HEK293 (cell line): ENCODE measurements around the gene PPP4C.

Experiments
- CTCF ChIA-PET: fragments of 350-600 bp; formaldehyde crosslinking; extraction: SDS; loops from one replicate; lab custom pipeline; 2021; ENCODE audit warnings: antibody characterized with exemption; lab: Yijun Ruan, JAX
- POLR2A ChIA-PET: fragments of 300-600 bp; formaldehyde crosslinking; extraction: SDS; loops from one replicate; lab custom pipeline; 2020; ENCODE audit warnings: antibody characterized with exemption, inconsistent platforms; lab: Yijun Ruan, JAX
- H3K27ac ChIP-seq: fragments of 200-500 bp; sonication (Bioruptor generic); 2 replicates; pipeline ENCODE4 v1.5.1; 2014; ENCODE audit warnings: low read depth, low read length, control low read depth, inconsistent platforms; ENCODE audit errors: extremely low read depth
- H3K36me3 ChIP-seq, 2 experiments: fragments of 200-500 bp in 1 of 2; sonication (Bioruptor generic) in 1 of 2; 1 replicate in 1 of 2; 2 replicates in 1 of 2; pipeline ENCODE4 v1.5.1; 2014 to 2017; ENCODE audit warnings: inconsistent platforms in 2 of 2, low read length in 2 of 2; ENCODE audit not compliant: control insufficient read depth in 2 of 2, insufficient read depth in 1 of 2
- H3K4me1 ChIP-seq: fragments of 200-500 bp; sonication (Bioruptor generic); 2 replicates; pipeline ENCODE4 v1.5.1; 2014; ENCODE audit warnings: mild to moderate bottlenecking, low read length, inconsistent platforms; ENCODE audit not compliant: control insufficient read depth, insufficient read depth
- H3K4me3 ChIP-seq: 2 replicates; pipeline ENCODE4 v1.5.1; 2011; ENCODE audit warnings: low read depth, mild to moderate bottlenecking, control low read depth, low read length, moderate library complexity
- H3K9me3 ChIP-seq: fragments of 200-500 bp; sonication (Bioruptor generic); 2 replicates; pipeline ENCODE4 v1.5.1; 2014; ENCODE audit warnings: low read depth, low read length, inconsistent platforms; ENCODE audit not compliant: control insufficient read depth, insufficient read depth
- SALL2 ChIP-seq: fragments of 450-650 bp; formaldehyde crosslinking; IDR thresholded peaks from 2 replicates; pipeline ENCODE4 v1.5.0; 2017; ENCODE audit warnings: missing biosample characterization, mild to moderate bottlenecking, missing genetic modification characterization, borderline replicate concordance
- SETDB1 ChIP-seq: IDR thresholded peaks from one replicate; pipeline ENCODE4 v1.6.1; 2017; ENCODE audit warnings: mild to moderate bottlenecking, low read length, moderate library complexity, mixed read lengths; ENCODE audit not compliant: insufficient read length
- SP2 ChIP-seq: fragments of 450-650 bp; formaldehyde crosslinking; IDR thresholded peaks from 2 replicates; pipeline ENCODE4 v1.5.1; 2016; ENCODE audit warnings: missing biosample characterization, missing genetic modification characterization
- TCF7L2 ChIP-seq: IDR thresholded peaks from 2 replicates; pipeline ENCODE4 v1.6.1; 2011; ENCODE audit warnings: low read depth, mild to moderate bottlenecking, inconsistent platforms, low read length, moderate library complexity, borderline replicate concordance
- ZBTB7A ChIP-seq: fragments of 450-650 bp; formaldehyde crosslinking; IDR thresholded peaks from 2 replicates; pipeline ENCODE4 v1.5.1; 2016; ENCODE audit warnings: low read depth, missing biosample characterization, missing genetic modification characterization
- ZFHX2 ChIP-seq: fragments of 450-650 bp; formaldehyde crosslinking; conservative IDR thresholded peaks from 2 replicates; pipeline ENCODE4 v1.5.1; 2016; ENCODE audit warnings: missing biosample characterization, missing genetic modification characterization
- ZNF114 ChIP-seq: fragments of 450-650 bp; formaldehyde crosslinking; IDR thresholded peaks from 2 replicates; pipeline ENCODE4 v1.5.0; 2017; ENCODE audit warnings: missing biosample characterization, missing genetic modification characterization
- ZNF121 ChIP-seq: fragments of 450-650 bp; formaldehyde crosslinking; IDR thresholded peaks from 2 replicates; pipeline ENCODE4 v1.5.1; 2016; ENCODE audit warnings: missing biosample characterization, missing genetic modification characterization
- ZNF132 ChIP-seq: fragments of 450-650 bp; formaldehyde crosslinking; IDR thresholded peaks from 2 replicates; pipeline ENCODE4 v1.5.1; 2017; ENCODE audit warnings: missing biosample characterization, missing genetic modification characterization, borderline replicate concordance
- ZNF175 ChIP-seq: fragments of 450-650 bp; formaldehyde crosslinking; IDR thresholded peaks from 2 replicates; pipeline ENCODE4 v1.5.1; 2016; ENCODE audit warnings: missing biosample characterization, missing genetic modification characterization
- ZNF24 ChIP-seq: fragments of 450-650 bp; formaldehyde crosslinking; IDR thresholded peaks from 2 replicates; pipeline ENCODE4 v1.5.1; 2016; ENCODE audit warnings: missing biosample characterization, missing genetic modification characterization
- ZNF366 ChIP-seq: fragments of 450-650 bp; formaldehyde crosslinking; conservative IDR thresholded peaks from 2 replicates; pipeline ENCODE4 v1.5.1; 2016; ENCODE audit warnings: missing biosample characterization, missing genetic modification characterization
- ZNF391 ChIP-seq: fragments of 450-650 bp; formaldehyde crosslinking; IDR thresholded peaks from 2 replicates; pipeline ENCODE4 v1.5.1; 2016; ENCODE audit warnings: low read depth, missing biosample characterization, missing genetic modification characterization, borderline replicate concordance
- ZNF394 ChIP-seq: fragments of 450-650 bp; formaldehyde crosslinking; IDR thresholded peaks from 2 replicates; pipeline ENCODE4 v1.5.1; 2016; ENCODE audit warnings: missing biosample characterization, missing genetic modification characterization, mild to moderate bottlenecking, moderate library complexity, borderline replicate concordance
- ZNF518A ChIP-seq: fragments of 450-650 bp; formaldehyde crosslinking; conservative IDR thresholded peaks from 2 replicates; pipeline ENCODE4 v1.5.1; 2016; ENCODE audit warnings: low read depth, missing biosample characterization, missing genetic modification characterization
- ZNF621 ChIP-seq: fragments of 450-650 bp; formaldehyde crosslinking; IDR thresholded peaks from 2 replicates; pipeline ENCODE4 v1.5.1; 2017; ENCODE audit warnings: missing biosample characterization, missing genetic modification characterization
- ZNF626 ChIP-seq: fragments of 450-650 bp; sonication (Bioruptor Pico); formaldehyde crosslinking; IDR thresholded peaks from 2 replicates; pipeline ENCODE4 v1.5.1; 2018; ENCODE audit warnings: missing biosample characterization, missing genetic modification characterization, inconsistent platforms
- ZNF664 ChIP-seq: fragments of 450-650 bp; formaldehyde crosslinking; IDR thresholded peaks from 2 replicates; pipeline ENCODE4 v1.5.1; 2016; ENCODE audit warnings: missing biosample characterization, missing genetic modification characterization
- ZSCAN30 ChIP-seq: fragments of 450-650 bp; IDR thresholded peaks from 2 replicates; pipeline ENCODE4 v1.5.1; 2018; ENCODE audit warnings: missing biosample characterization, mild to moderate bottlenecking, missing genetic modification characterization, moderate library complexity
- TF ChIP-seq, protein P1 (sequence below): fragments of 450-650 bp; formaldehyde crosslinking; IDR thresholded peaks from 2 replicates; pipeline ENCODE4 v1.5.1; 2016; ENCODE audit warnings: missing biosample characterization, missing genetic modification characterization
- TF ChIP-seq, protein P2 (sequence below): fragments of 450-650 bp; formaldehyde crosslinking; IDR thresholded peaks from 2 replicates; pipeline ENCODE4 v1.5.1; 2017; ENCODE audit warnings: missing biosample characterization, missing genetic modification characterization
- TF ChIP-seq, protein P3 (sequence below): fragments of 450-650 bp; formaldehyde crosslinking; IDR thresholded peaks from 2 replicates; pipeline ENCODE4 v1.5.1; 2016; ENCODE audit warnings: missing biosample characterization, missing genetic modification characterization

The PPP4C gene

GRCh38 chr16:30095166-30096078, 19.6 kb downstream of the PPP4C start:
- ChIA-PET CTCF (interaction anchor here (0.6 to 5.0 kb wide), 4 partner anchors 17 to 520 kb away, joined by 3 to 38 read pairs (median 4); partner anchors contain the start of genes DCTPP1 and GDPD3), POLR2A (interaction anchor here (1.0 to 1.2 kb wide), 3 partner anchors 300 to 322 kb away, joined by 3 read pairs; partner anchors contain the start of genes ZNF48 and ZNF771)
- peaks cover 0 to 15% of the 10 kb centered on the region in 2 experiments; a peak in 1 of 3 replicates for H3K36me3 ChIP-seq
- no peaks in the 10 kb centered on the region for H3K4me1 ChIP-seq
- no peaks in the 10 kb centered on the region for H3K9me3 ChIP-seq
- no peak overlapping the region; the same call in 1 of the 2 replicates for H3K27ac ChIP-seq
- peak overlapping the region; percentile 58 for H3K4me3 ChIP-seq
- no peak for TF ChIP-seq ZNF391 (tag by site-specific recombination)
- no peak for TF ChIP-seq ZNF626 (tag by site-specific recombination)
- 0 out of 2 replicates have a peak, but pooled peaks have one; percentile 1 for TF ChIP-seq SP2 (tag by site-specific recombination)
- TF ChIP-seq, protein P1, sequence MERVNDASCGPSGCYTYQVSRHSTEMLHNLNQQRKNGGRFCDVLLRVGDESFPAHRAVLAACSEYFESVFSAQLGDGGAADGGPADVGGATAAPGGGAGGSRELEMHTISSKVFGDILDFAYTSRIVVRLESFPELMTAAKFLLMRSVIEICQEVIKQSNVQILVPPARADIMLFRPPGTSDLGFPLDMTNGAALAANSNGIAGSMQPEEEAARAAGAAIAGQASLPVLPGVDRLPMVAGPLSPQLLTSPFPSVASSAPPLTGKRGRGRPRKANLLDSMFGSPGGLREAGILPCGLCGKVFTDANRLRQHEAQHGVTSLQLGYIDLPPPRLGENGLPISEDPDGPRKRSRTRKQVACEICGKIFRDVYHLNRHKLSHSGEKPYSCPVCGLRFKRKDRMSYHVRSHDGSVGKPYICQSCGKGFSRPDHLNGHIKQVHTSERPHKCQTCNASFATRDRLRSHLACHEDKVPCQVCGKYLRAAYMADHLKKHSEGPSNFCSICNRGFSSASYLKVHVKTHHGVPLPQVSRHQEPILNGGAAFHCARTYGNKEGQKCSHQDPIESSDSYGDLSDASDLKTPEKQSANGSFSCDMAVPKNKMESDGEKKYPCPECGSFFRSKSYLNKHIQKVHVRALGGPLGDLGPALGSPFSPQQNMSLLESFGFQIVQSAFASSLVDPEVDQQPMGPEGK: peak; percentile 38; the same call in 1 of the 2 replicates
- TF ChIP-seq ZFHX2: peak; percentile 75
- peak; percentile 41; the same call in 1 of the 2 replicates for TF ChIP-seq ZBTB7A (tag by site-specific recombination)
- TF ChIP-seq SETDB1: no peak
- no peak for TF ChIP-seq ZNF366 (tag by site-specific recombination)
- TF ChIP-seq ZNF518A (tag by site-specific recombination): no peak
- no peak for TF ChIP-seq ZNF132 (tag by site-specific recombination)
- no peak for TF ChIP-seq ZNF114 (tag by site-specific recombination)
- no peak for TF ChIP-seq SALL2 (tag by site-specific recombination)
- TF ChIP-seq, protein P2, sequence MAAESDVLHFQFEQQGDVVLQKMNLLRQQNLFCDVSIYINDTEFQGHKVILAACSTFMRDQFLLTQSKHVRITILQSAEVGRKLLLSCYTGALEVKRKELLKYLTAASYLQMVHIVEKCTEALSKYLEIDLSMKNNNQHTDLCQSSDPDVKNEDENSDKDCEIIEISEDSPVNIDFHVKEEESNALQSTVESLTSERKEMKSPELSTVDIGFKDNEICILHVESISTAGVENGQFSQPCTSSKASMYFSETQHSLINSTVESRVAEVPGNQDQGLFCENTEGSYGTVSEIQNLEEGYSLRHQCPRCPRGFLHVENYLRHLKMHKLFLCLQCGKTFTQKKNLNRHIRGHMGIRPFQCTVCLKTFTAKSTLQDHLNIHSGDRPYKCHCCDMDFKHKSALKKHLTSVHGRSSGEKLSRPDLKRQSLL (tag by site-specific recombination): no peak
- TF ChIP-seq, protein P3, sequence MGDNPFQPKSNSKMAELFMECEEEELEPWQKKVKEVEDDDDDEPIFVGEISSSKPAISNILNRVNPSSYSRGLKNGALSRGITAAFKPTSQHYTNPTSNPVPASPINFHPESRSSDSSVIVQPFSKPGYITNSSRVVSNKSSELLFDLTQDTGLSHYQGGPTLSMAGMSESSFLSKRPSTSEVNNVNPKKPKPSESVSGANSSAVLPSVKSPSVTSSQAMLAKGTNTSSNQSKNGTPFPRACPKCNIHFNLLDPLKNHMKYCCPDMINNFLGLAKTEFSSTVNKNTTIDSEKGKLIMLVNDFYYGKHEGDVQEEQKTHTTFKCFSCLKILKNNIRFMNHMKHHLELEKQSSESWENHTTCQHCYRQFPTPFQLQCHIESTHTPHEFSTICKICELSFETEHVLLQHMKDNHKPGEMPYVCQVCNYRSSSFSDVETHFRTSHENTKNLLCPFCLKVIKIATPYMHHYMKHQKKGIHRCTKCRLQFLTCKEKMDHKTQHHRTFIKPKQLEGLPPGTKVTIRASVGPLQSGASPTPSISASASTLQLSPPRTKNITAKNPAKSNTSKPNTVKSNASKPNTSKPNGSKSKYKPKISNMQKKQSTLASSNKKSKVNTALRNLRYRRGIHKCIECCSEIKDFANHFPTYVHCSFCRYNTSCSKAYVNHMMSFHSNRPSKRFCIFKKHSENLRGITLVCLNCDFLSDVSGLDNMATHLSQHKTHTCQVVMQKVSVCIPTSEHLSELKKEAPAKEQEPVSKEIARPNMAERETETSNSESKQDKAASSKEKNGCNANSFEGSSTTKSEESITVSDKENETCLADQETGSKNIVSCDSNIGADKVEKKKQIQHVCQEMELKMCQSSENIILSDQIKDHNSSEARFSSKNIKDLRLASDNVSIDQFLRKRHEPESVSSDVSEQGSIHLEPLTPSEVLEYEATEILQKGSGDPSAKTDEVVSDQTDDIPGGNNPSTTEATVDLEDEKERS (tag by site-specific recombination): no peak
- TF ChIP-seq ZNF175 (tag by site-specific recombination): no peak
- TF ChIP-seq TCF7L2: no peak
- no peak for TF ChIP-seq ZNF664
- TF ChIP-seq ZNF394 (tag by site-specific recombination): no peak
- no peak for TF ChIP-seq ZSCAN30
- no peak for TF ChIP-seq ZNF621 (tag by site-specific recombination)
- TF ChIP-seq ZNF121 (tag by site-specific recombination): no peak
- TF ChIP-seq ZNF24 (tag by site-specific recombination): no peak
